ENCODE data around the gene GRXCR1. TPM values are rescaled to one million over a fixed set of nuclear protein-coding genes. Genes with fewer than 3 reads are reported as not detected.

Gene GRXCR1
- total RNA-seq, 1 experiment from 2014 or later = not detected

DNA sequence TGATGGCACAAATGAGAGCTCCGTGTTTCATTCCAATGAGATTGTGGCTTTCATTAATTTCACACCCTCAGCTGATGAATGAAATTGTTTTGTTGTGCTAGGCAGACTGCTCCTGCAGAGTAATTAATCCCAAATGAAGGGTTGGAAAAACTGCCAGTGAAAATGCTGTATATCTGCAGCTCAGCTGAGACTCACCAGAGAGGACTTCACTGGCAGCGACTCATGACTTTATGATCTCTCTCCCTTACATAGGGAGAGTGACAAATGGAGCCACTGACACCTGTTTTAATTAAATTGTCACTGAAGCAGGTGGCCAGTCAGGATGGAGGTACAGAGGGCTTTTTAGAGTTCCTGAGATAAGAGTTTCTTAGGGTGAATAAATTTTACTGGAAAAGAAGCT, 24.8 kb downstream of the GRXCR1 start:
- DNase-seq (ENCODE audit: low read depth) = no peak
- in situ Hi-C loops (cut with HindIII; ENCODE audit: low pct_unique_long_range_greater_than_20kb, low sequenced_read_pairs) = no loop called here

GRCh38 chr4:42923431-42923830, 30.9 kb downstream of the GRXCR1 start:
- in situ Hi-C loops (cut with HindIII; ENCODE audit: low pct_unique_long_range_greater_than_20kb, low sequenced_read_pairs) = no loop called here
- no peak for DNase-seq (ENCODE audit: low read depth)

DNA sequence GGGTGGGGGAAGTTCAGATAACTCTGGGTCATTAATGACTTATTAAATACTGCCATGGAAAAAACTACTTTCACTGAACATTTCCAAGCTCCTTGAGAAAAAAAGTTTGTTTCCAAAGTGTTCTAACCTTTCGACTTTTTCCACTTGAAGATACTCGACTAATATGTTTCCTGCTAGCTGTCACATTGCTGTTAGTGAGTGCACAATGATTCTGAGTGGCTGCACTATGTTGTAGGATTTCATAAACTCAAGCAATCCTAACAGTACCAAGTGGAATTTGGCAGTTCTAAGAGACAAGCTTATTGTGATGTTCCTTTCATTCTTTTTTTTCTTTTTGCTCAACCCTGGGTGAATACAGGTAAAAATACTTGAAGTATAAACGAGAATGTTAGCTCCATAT, 33.4 kb downstream of the GRXCR1 start:
- in situ Hi-C loops (cut with HindIII; ENCODE audit: low pct_unique_long_range_greater_than_20kb, low sequenced_read_pairs) = no loop called here
- DNase-seq (ENCODE audit: low read depth) = no peak

DNA sequence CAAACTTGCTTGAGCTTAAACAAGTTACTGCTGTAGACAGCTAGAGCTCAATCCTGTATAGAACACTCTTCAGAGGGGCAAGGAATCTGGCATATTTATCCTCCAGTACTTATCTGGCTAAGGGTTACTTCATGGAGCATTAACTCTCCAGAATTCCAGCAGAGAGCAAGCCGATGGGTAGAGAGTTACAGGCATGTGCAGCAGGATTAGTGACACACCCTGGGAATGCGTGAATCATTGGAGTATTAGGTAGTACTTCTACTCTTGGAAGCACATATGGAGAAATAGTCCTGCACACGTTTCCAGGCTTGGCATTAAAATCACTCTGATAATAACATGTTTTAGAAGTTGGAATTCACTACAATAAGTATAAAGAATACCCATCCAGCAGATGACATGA, 35.4 kb downstream of the GRXCR1 start:
- no peak for DNase-seq (ENCODE audit: low read depth)
- in situ Hi-C loops (cut with HindIII; ENCODE audit: low pct_unique_long_range_greater_than_20kb, low sequenced_read_pairs) = no loop called here

DNA sequence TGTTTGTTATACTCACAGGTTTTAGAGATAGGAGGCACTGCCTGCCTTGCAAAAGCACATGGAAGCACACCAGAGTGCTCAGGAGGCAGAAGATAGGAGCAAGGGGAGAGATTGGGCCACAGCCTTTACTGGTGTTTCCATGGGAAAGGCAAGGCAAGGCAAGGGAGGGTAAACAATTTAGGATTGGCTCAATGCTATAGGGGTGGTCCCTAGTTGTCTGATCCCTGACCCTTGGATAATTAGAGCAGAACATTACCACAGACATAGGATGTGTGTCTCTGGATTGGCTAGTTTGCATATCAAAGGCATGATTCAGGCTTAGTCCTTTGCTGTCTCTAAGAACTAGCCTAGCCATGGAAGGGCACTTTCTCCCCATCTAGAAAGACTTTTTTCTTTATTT, 36.1 kb downstream of the GRXCR1 start:
- in situ Hi-C loops (cut with HindIII; ENCODE audit: low pct_unique_long_range_greater_than_20kb, low sequenced_read_pairs) = no loop called here

DNA sequence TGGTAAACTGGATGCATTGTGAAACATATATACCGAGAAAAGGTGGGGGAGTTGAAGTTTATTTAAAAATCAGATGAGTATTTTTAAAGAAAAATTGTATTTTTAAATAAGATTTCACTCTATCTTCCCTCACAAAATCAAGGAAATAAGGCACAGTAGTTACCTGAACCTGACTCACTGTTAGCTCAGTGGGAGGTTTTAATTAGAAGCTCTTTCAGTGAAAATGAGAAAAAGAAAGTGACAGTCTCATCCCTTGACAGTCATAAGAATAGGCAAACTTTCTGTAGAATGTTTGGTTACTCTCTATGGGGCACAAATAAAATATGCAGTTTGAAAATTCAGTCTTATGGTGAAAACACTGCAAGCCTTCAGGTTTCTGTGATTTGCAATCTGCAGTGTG, 49.7 kb downstream of the GRXCR1 start:
- no peak for DNase-seq (ENCODE audit: low read depth)
- in situ Hi-C loops (cut with HindIII; ENCODE audit: low pct_unique_long_range_greater_than_20kb, low sequenced_read_pairs) = no loop called here

More for the DNA sequence above, 36.1 kb downstream of the GRXCR1 start:
- no peak for DNase-seq (ENCODE audit: low read depth)

DNA sequence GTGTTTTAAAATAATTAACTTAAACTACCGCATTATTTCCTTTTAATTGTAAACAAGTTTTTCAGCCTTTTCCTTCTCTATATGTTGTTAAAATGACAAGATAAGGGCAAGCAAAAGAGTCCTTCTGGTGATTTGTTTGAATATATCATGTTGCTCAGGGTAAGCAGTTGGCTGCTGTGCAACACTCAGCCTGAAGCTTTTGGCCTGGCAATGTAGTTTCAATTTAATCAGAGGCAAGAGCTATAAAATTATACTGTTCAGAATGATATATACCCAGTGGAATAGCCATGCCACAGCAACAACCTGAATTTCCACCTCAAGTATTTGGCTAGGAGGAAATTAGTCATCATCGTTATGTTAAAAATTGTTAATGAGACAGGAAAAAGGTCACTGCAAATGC, 53.4 kb downstream of the GRXCR1 start:
- DNase-seq (ENCODE audit: low read depth) = no peak
- in situ Hi-C loops (cut with HindIII; ENCODE audit: low pct_unique_long_range_greater_than_20kb, low sequenced_read_pairs) = no loop called here

DNA sequence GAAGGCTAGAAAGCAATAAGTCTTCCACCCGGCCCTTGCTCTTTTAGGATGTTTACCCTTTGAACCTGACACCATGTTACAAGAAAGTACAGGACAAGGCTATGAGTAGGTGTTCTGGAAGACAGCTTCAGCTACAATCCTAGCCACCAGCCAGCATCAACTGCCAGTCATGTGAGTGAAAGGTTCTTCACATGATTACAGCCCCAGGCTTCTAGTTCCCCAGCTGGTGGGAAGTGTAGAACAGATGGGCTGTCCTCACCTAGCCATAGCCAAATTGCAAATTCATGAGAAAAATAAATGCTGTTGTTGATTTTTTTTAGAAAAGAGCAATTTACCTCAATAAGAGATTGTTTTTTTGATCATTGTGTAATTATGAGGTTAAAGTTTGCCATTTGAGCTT, 60.8 kb downstream of the GRXCR1 start:
- in situ Hi-C loops (cut with HindIII; ENCODE audit: low pct_unique_long_range_greater_than_20kb, low sequenced_read_pairs) = no loop called here
- DNase-seq (ENCODE audit: low read depth) = no peak

DNA sequence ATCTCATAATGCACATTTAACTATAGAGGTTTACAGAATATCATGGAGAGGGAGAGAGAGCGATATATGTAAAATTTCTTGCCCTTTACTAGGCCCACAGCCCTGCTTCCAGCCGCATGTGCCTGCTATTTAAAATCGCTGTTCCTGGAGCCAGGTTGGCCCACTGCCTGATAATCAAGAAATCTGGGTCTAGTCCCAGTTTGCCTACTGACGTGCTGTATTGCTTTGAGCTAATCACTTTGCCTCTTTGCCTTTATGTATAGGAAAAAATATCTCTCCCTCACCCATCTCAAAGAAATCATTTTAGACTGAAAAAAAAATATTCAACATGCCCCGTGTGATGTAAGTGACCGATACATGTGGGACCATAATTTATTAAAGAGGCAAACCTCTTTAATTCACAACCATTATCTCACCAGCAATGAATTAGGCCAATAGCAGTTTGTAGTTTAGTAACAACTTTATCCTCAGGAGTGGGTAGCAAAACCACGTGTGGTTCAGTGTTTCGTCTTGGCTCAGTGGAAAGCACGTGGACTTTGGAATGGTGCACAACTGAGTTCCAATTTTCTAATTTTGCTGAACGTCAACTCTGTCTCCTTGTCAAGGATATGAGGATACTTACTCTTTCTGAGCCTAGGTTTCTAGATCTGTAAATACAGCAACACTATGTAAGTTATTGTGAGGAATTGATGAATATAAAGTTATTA, 62.6 kb downstream of the GRXCR1 start:
- in situ Hi-C loops (cut with HindIII; ENCODE audit: low pct_unique_long_range_greater_than_20kb, low sequenced_read_pairs) = no loop called here

GRCh38 chr4:42955746-42956505, 63.4 kb downstream of the GRXCR1 start:
- in situ Hi-C loops (cut with HindIII; ENCODE audit: low pct_unique_long_range_greater_than_20kb, low sequenced_read_pairs) = no loop called here
- no peak for DNase-seq (ENCODE audit: low read depth)

More for the DNA sequence above, 62.6 kb downstream of the GRXCR1 start:
- DNase-seq (ENCODE audit: low read depth) = no peak

- DNase-seq (ENCODE audit: low read depth) = no peak
- in situ Hi-C loops (cut with HindIII; ENCODE audit: low pct_unique_long_range_greater_than_20kb, low sequenced_read_pairs) = no loop called here
These were observed 72.8 kb downstream of the GRXCR1 start for GRCh38 chr4:42965326-42965725.

- in situ Hi-C loops (cut with HindIII; ENCODE audit: low pct_unique_long_range_greater_than_20kb, low sequenced_read_pairs) = no loop called here
These were observed 93.5 kb downstream of the GRXCR1 start for GRCh38 chr4:42985976-42986375.

DNA sequence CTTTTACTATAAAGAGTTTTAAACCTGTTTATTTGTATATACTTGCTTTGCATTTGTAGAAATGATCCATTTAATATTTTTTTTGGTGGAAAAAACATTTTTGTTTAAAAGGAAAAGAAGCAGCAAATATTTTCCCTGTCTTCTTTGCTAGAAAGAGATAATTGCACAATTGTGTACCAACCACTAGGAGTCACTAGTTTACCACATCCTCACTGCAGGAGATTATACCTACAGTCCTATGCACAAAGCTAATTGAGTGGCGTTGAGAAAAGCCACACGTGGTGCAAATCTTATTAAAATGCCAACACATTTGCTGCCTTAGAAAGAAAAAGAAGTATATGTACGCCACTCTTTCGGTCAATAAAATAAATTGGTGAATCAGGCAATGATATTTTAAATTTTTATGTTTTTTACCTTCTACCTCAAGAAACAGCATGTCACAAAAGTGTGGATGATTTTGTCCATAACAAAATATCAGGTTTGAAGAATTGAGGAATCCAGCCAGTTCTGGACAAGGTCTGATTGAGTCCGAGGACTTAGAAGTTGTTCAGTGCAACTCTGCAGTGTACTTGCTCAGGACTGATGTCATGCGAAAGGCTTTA, 102.9 kb downstream of the GRXCR1 start:
- in situ Hi-C loops (cut with HindIII; ENCODE audit: low pct_unique_long_range_greater_than_20kb, low sequenced_read_pairs) = no loop called here
- DNase-seq (ENCODE audit: low read depth) = no peak

More at GRCh38 chr4:42985976-42986375, 93.5 kb downstream of the GRXCR1 start:
- DNase-seq (ENCODE audit: low read depth) = no peak

DNA sequence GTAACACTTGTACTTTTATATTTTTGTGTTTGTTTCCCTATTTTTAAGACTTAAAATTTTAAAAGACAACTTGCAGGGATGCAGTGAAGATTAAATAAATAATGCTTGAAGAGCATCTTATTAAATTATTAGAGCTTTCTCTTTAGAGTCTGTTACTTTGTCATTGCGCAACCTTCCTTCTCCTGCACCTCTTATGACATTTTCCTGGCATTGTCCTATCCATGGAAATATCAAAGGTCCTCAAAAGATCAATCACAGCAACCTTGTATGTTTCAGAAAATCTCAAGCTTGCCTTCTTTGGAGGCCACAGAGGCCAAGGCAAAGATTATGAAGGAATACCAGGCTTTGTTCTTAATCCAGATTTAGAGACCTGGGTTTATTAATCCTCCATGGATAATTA, 116.3 kb downstream of the GRXCR1 start:
- DNase-seq (ENCODE audit: low read depth) = no peak
- in situ Hi-C loops (cut with HindIII; ENCODE audit: low pct_unique_long_range_greater_than_20kb, low sequenced_read_pairs) = no loop called here

DNA sequence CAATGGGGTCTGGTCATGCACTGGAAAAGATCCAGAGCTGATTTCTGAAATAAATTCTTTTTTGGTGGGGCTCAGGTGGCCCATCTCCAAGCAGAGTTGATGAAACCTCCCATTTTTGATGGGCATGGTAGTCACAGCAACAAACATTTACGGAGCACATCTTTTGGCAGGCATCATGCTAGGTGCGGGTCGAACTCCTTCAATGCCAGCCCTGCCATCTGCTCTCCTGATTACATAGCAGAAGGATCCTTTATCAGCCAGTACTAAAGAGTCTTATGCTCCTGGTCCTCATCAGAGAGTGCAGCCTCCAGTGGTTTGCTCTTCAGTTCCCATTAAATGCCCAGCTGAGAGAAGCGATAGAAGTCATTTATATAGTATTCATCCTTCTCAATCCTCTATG, 121.7 kb downstream of the GRXCR1 start:
- in situ Hi-C loops (cut with HindIII; ENCODE audit: low pct_unique_long_range_greater_than_20kb, low sequenced_read_pairs) = no loop called here
- no peak for DNase-seq (ENCODE audit: low read depth)

GRCh38 chr4:43041632-43042031, 149.1 kb downstream of the GRXCR1 start:
- DNase-seq (ENCODE audit: low read depth) = no peak
- in situ Hi-C loops (cut with HindIII; ENCODE audit: low pct_unique_long_range_greater_than_20kb, low sequenced_read_pairs) = no loop called here

- in situ Hi-C loops (cut with HindIII; ENCODE audit: low pct_unique_long_range_greater_than_20kb, low sequenced_read_pairs) = no loop called here
- no peak for DNase-seq (ENCODE audit: low read depth)
These were observed 154.5 kb downstream of the GRXCR1 start for GRCh38 chr4:43047058-43047457.

GRCh38 chr4:43048570-43048969, 156.1 kb downstream of the GRXCR1 start:
- no peak for DNase-seq (ENCODE audit: low read depth)
- in situ Hi-C loops (cut with HindIII; ENCODE audit: low pct_unique_long_range_greater_than_20kb, low sequenced_read_pairs) = no loop called here

DNA sequence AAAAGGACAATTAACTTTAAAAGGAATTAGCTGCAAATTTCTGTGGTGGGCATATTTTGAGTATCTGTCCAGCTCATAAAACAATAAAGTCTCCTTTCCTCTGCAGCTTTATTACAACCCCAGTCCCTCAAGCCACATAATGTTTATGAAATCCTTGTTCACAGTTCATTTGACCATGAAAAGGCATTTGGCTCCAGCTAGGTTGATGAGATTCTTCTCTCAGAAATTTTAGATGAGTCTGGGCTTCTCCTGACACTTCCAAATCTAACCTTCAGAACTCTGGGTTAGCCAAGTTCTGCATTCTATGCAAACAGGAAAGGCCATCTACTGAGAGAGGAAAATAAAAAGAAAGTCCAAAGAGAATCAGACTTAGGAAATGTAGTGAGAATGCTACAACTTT, 156.8 kb downstream of the GRXCR1 start:
- no peak for DNase-seq (ENCODE audit: low read depth)
- in situ Hi-C loops (cut with HindIII; ENCODE audit: low pct_unique_long_range_greater_than_20kb, low sequenced_read_pairs) = no loop called here

Data from Caki2 (cell line).